D721Med (cell line): ENCODE measurements around the gene BCL2.

Experiments
- DNase-seq: peaks from one replicate; pipeline ENCODE4 v3.0.0; 2011; ENCODE audit warnings: low spot score; ENCODE audit not compliant: insufficient read length
- FAIRE-seq: peaks from 2 replicates; lab custom pipeline; 2011; peaks lifted over from hg19 to GRCh38; lab: Jason Lieb, UNC
- TF ChIP-seq, protein P1 (sequence below): IDR thresholded peaks from 2 replicates; pipeline ENCODE4 v1.5.1; 2012; ENCODE audit warnings: mild to moderate bottlenecking, control low read depth; ENCODE audit not compliant: insufficient read depth; ENCODE audit errors: missing control alignments

BCL2 gene

DNA sequence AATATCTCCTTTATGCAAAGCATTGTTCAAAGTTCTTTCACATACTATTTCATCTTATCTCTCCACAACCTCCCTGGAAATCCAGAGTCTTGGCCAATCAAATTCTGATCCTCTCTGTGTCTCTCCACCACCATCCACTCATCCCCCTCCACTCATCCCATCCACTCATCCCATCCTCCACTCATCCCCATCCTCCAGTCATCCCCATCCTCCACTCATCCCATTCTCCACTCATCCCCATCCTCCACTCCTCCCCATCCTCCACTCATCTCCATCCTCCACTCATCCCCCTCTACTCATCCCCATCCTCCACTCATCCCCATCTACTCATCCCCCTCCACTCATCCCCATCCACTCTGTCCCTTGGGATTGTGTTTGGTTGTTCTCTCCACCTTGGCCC, 101.1 kb downstream of the BCL2 start:
- no peak for DNase-seq
- TF ChIP-seq, protein P1, sequence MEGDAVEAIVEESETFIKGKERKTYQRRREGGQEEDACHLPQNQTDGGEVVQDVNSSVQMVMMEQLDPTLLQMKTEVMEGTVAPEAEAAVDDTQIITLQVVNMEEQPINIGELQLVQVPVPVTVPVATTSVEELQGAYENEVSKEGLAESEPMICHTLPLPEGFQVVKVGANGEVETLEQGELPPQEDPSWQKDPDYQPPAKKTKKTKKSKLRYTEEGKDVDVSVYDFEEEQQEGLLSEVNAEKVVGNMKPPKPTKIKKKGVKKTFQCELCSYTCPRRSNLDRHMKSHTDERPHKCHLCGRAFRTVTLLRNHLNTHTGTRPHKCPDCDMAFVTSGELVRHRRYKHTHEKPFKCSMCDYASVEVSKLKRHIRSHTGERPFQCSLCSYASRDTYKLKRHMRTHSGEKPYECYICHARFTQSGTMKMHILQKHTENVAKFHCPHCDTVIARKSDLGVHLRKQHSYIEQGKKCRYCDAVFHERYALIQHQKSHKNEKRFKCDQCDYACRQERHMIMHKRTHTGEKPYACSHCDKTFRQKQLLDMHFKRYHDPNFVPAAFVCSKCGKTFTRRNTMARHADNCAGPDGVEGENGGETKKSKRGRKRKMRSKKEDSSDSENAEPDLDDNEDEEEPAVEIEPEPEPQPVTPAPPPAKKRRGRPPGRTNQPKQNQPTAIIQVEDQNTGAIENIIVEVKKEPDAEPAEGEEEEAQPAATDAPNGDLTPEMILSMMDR: no peak
- peak; percentile 90 for FAIRE-seq

DNA sequence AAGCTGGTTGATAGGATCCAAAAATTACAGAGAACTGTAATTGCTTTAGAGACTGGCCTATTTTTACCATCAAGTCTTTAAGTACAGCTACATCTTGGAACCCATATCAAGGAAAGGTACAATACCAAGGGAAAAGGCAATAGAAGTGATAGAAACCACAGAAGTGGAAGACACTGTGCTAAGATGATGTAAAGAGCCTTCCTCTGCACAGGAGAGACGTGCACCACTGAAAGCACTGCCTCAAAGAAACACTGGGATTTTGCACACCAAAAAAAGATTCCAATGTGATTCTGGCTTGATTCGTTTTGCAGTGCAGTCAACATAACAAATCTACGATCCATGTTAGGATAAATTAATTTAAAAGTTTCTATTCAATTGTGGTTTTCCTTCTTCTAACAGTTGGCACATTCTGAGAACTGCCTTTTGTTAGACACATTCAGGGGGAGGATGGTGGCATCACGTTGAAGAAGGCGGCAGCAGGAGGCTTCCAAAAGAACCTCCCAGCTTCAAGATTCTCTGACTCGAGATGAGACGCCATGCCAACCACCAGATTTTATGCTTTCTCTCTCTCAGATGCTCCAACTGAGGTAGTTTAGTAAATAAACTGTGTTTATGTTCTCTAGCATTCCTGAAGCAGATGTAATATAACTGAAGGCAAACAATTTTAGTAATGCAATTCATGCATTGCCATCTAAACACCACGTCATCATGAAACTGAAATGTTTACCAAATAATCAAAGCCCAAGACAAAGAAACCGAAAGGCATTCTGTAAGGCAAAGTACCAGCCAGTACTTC, 102.9 kb downstream of the BCL2 start:
- FAIRE-seq (peak; percentile 61), DNase-seq (no peak)
- TF ChIP-seq, protein P1: no peak

DNA sequence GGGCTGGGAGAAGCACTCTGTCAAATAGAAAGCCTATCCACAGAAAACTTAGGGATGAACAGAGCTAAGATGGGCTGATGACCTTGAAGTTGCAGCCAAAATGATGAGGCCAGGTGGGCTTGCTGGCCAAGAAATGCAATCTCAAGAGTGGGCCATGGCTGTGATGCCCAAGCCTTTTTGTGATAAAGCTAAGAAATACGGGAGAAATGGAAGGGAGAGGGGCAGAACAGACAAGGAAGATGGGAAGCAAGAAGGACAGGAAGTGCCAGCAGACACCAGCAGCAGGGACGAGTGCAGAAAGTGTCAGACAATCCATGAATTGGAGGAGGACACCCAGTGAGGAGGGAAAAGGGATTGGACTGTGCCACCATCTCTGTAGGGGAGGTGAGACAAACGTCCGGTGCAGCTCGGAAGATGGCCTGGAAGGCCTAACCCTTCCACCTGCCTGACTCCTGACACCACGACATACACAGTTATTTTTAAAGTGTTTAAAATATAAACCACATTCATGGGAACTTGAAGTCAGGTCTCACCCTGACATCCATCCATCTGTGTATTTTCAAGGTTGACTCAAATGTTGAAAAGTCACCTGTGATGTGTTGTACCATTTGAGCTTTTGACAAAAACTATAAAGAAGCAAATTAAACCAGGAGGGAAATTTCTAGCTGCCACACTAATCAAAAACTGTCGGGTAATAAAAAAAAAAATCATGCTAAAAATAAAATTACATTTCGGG, 105.5 kb downstream of the BCL2 start:
- DNase-seq (no peak), FAIRE-seq (peak; percentile 93)
- TF ChIP-seq, protein P1: no peak

DNA sequence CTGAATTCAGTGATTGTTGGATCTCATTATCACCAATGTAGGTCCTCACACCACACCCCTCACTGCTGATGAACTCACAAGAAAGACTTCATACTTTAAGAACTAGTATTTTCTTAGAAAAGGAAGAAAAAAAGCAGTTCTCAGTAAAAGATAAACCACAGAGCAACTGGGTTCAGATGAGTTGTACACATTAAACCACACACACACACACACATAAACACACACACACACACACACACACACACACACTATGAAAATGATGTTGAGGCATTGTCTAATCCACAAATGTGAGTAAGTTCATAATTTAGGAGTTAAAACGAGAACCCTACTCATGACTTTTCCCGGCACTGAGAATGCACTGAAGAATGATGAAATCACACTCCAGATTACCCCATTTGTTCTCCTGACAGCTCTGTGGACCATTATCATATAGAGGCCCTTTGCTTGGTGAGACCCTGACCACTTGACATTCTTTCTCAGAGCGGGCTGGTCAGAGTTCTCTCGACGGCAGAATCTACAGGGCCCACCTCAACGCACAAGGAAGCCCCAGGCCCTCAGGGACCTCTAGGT, 106.2 kb downstream of the BCL2 start:
- TF ChIP-seq, protein P1: no peak
- peak; percentile 67 for FAIRE-seq
- no peak for DNase-seq

DNA sequence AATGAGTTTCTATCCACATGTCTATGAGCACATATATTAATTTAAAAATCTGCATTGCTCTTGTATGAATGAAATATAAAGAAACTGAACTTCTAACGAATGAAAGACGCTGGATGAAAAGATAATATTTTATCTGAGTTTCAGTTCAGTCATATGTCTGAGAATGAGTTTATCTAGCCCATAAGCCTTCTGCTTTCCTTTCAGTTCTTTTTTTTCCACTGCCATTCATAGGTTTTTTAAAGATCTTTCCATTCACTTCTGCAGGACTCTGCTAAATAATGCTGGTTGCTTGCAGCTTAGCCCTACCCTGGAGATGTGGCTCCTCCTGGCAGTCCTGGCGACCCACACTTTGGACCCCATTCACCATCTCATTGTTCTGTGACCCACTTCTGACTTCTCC, 109.0 kb downstream of the BCL2 start:
- TF ChIP-seq, protein P1: no peak
- DNase-seq: no peak
- FAIRE-seq: peak; percentile 90

DNA sequence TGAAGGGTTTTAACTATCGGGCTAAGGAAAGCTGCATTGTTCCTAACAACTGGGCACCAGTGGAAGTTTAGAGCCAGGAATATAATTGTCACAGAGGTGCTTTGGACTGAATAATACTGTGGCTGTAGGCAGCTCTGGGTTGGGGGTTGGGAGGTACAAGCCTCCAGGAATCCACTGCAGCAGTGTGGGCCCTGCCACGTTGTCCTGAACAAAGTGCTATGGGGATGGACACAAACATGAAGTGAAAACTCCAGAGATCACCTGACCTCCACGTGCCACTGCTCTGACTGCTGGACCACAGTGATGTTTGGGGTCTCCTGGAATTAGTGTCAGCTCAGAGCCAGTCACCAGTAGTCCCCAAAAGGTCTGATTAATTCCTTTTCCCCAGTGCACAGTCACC, 110.9 kb downstream of the BCL2 start:
- DNase-seq (no peak), FAIRE-seq (no peak)
- TF ChIP-seq, protein P1: no peak
